NCI-H2081 treated with DMSO at 0.1 percent for 48 hours (cell line): Measurements from ENCODE around the gene RAD23A.
"Not testable (repeated sequence)": the region's sequence is repeated elsewhere in the genome, so short reads cannot be mapped to it uniquely, and the experiment has no call there.

ENCODE experiments used
- DNase-seq: peaks from one replicate; lab custom pipeline; 2025; lab: John Stamatoyannopoulos, UW

The RAD23A gene

GRCh38 chr19:12945479-12946091 is at the start of gene RAD23A:
RAD23A (plus strand) TSS chr19:12945862; CDS start chr19:12945949, 87 bp downstream.
- peak; percentile 82 for DNase-seq

DNA sequence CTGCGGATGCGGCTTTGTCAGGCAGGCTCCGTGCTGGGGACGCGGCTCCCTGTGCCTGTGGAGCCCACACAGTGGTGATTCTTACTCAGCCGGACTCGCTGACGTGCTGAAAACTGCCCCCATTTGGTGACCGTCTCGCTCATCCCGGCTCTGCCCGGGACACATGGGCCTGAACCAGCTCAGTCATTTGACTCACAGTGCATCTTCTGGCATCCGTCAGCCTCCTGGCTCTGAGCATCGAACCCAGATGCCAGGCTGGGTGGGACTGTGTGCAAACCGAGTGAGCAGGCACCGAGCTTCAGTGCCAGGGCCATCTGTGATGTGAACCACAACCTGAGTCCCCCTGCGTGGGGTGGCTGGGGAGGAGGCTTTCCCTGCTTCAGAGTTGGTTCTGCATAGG is 49.2 kb upstream of the RAD23A start:
- no peak for DNase-seq

GRCh38 chr19:12899891-12900518 is 45.7 kb upstream of the RAD23A start:
- DNase-seq = no peak

GRCh38 chr19:12907166-12907565 is 38.5 kb upstream of the RAD23A start:
- no peak for DNase-seq

GRCh38 chr19:12912571-12912970 is 33.1 kb upstream of the RAD23A start:
- peak; percentile 78 for DNase-seq

GRCh38 chr19:12913011-12913561 is 32.6 kb upstream of the RAD23A start:
- peak; percentile 95 for DNase-seq

- no peak for DNase-seq
Measured at GRCh38 chr19:12913851-12914690, 31.6 kb upstream of the RAD23A start.

DNA sequence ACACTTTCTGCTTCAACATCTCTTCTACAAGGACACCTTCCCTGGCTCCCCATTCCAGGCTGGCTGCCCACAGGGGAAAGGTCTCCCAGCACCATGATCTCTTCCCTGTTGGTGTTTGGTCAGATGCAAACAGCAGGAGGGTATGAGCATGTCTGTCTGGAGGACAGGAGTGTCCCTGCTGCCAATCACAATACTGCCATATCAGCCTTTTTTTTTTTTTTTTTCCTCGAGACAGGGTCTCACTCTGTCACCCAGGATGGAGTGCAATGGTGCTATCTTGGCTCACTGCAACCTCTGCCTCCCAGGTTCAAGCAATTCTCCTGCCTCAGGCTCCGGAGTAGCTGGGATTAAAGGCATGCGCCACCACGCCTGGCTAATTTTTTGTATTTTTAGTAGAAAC is 29.8 kb upstream of the RAD23A start:
- not testable (repeated sequence) for DNase-seq

GRCh38 chr19:12918253-12918652 is 27.4 kb upstream of the RAD23A start:
- no peak for DNase-seq

DNA sequence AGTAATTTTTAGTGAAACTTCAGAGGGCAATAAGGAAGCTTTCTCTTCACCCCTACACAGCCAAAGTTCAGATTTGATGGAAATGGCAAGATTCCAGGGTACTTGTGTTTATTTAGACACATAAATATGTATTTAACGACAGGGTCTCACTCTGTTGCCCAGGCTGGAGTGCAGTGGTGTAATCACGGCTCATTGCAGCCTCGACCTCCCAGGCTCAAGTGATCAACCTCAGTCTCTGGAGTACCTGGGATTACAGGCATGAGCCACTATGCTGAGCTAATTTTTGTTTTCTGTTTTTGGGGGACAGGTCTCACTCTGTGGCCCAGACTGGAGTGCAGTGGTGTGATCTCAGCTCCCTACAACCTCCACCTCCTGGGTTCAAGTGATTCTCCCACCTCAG is 24.6 kb upstream of the RAD23A start:
- no peak for DNase-seq

GRCh38 chr19:12922959-12923358 is 22.7 kb upstream of the RAD23A start:
- no peak for DNase-seq

- DNase-seq = no peak
Measured at GRCh38 chr19:12924621-12925310, 20.9 kb upstream of the RAD23A start.

GRCh38 chr19:12930002-12930645 is 15.5 kb upstream of the RAD23A start:
- no peak for DNase-seq

GRCh38 chr19:12932392-12933286 is 13.0 kb upstream of the RAD23A start:
- DNase-seq = no peak

- DNase-seq = peak; percentile 46
Measured at GRCh38 chr19:12933287-12934072, 12.2 kb upstream of the RAD23A start, which contains the start of gene FARSA. FARSA (minus strand) TSS chr19:12933711; CDS start chr19:12933696, 15 bp downstream.

DNA sequence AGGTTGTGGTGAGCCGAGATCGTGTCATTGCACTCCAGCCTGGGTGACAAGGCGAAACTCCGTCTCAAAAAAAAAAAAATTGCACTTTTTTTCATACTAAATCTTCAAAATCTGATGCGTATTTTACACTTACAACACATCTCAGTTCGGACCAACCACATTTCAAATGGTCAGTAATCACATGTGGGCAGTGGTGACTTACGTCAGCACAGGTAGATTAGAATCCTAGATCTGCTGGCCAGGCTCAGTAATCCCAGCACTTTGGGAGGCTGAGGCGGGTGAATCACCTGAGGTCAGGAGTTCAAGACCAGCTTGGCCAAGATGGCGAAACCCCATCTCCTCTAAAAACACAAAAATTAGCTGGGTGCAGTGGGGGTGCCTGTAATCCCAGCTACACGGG is 10.6 kb upstream of the RAD23A start:
- DNase-seq = no peak

DNA sequence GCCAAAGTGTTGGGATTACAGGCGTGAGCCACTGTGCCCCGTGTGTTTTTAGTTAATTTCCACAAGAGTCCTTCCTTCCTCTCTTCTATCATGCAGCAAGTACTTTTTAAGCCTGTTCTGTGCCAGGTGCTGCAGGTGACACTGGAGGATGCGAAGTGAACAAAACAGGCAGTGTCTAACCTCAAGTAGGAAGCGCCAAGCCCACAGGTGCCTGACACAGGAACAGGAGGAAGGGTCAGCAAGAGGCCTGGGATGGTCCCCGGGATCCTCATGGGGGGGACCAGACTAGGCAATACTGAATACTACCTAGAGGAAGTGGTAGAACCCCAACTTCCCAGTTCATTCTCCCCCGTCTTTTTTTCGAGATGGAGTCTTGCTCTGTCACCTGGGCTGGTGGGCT is 9.1 kb upstream of the RAD23A start:
- no peak for DNase-seq

DNA sequence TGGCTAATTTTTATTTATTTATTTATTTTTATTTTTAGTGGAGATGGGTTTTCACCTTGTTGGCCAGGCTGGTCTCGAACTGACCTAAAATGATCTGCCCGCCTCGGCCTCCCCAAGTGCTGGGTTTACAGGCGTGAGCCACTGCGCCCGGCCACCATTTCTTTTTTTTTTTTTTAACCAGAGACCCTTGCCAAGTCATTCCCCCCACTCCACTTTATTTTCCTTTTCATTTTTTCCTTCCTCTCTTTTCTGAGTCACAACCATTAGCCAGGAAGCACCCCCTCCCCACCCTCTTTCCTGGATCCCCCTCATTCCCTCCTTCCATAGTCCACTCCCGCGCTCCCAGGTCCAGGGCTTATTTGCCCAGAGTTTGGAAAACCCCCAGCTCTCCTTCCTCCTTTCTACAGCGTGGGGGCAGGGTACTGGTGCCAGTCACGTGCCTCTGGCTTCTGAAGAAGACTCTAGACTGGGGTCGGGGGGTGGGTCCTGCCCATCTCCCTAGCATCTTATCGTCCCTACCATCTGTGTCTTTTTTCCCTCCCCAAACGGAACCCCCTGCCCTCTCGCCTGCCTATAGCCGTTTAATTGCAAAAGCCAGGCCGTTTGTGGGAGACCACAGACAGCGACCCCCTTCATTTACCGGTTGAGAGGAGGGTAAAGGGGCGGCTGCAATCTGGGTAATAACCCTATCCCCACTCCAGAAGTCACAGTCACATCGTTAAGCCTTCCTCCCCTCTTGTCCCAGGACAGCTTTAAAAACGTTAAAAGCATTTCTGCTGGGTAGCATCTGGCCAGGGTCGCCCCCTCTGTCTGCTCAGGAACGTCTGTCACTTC is 8.4 kb upstream of the RAD23A start:
- DNase-seq = no peak
